Naive thymus-derived CD8-positive, alpha-beta T cell (primary cell): ENCODE measurements around the gene MTREX. TPM values are rescaled to one million over a fixed set of nuclear protein-coding genes. Genes with fewer than 3 reads are reported as not detected.
A peak's percentile ranks its signal among the peaks of the same experiment; 100 is the strongest.
"Not testable (repeated sequence)": the region's sequence is repeated elsewhere in the genome, so short reads cannot be mapped to it uniquely, and the experiment has no call there.

ENCODE experiments used
- ATAC-seq, 2 donors: fragments of 150-1000 bp; cut with Tn5 transposase in 1 of 2; sonication (Bioruptor Pico), chemical (Tn5 transposase) in 1 of 2; 1 replicate in 1 of 2; 2 replicates in 1 of 2; pipeline ENCODE4 v1.10.0; 2021; ENCODE audit warnings: mild to moderate bottlenecking in 2 of 2, moderate library complexity in 2 of 2
- POLR2A ChIA-PET: fragments of 350-600 bp; sonication (Branson Sonifier 250); formaldehyde crosslinking; loops from one replicate; lab custom pipeline; 2021; ENCODE audit warnings: antibody characterized with exemption; lab: Charles Lee
- DNase-seq, 10 donors: peaks; one replicate each; pipeline versions ENCODE4 v3.0.0 to v3.0.0-alpha.2; 2020 to 2022
- H3K27ac Mint-ChIP-seq, 10 donors: one replicate each; pipeline ENCODE4 v1.8.0; 2020 to 2022; ENCODE audit warnings: mild to moderate bottlenecking in 10 of 10, mixed read lengths in 10 of 10, moderate library complexity in 4 of 10, inconsistent platforms in 1 of 10
- H3K27me3 Mint-ChIP-seq, 5 donors: one replicate each; pipeline ENCODE4 v1.8.0; 2021 to 2022; ENCODE audit warnings: mixed read lengths in 5 of 5
- H3K36me3 Mint-ChIP-seq, 3 donors: one replicate each; pipeline ENCODE4 v1.8.0; 2020 to 2022; ENCODE audit warnings: mixed read lengths in 3 of 3, mild to moderate bottlenecking in 2 of 3, inconsistent platforms in 1 of 3
- H3K4me1 Mint-ChIP-seq, 4 donors: one replicate each; pipeline ENCODE4 v1.8.0; 2021 to 2022; ENCODE audit warnings: mixed read lengths in 4 of 4
- H3K4me3 Mint-ChIP-seq, 10 donors: one replicate each; pipeline ENCODE4 v1.8.0; 2020 to 2022; ENCODE audit warnings: mild to moderate bottlenecking in 10 of 10, mixed read lengths in 10 of 10, moderate library complexity in 6 of 10, inconsistent platforms in 1 of 10
- H3K9me3 Mint-ChIP-seq, 9 donors: one replicate each; pipeline ENCODE4 v1.8.0; 2020 to 2022; ENCODE audit warnings: mixed read lengths in 9 of 9, mild to moderate bottlenecking in 3 of 9, inconsistent platforms in 1 of 9, moderate library complexity in 1 of 9
- polyA plus RNA-seq, 3 donors: library from polyadenylated mRNA; unstranded; fragments of 300-500 nt; fragmentation: Illumina TruSeq; gene quantifications; one replicate each; pipeline ENCODE4 v1.2.3, GENCODE V29; 2021
- total RNA-seq, 8 experiments: library from RNA in 2 of 8; stranded (reverse) in 2 of 8; gene quantifications; one replicate each; pipeline ENCODE4 v1.2.3 and lab custom pipeline; 2021 to 2026

MTREX gene
- total and polyA plus RNA-seq, 5 experiments from 2014 or later = 24.3 to 79.9 (median 35.8) TPM

DNA sequence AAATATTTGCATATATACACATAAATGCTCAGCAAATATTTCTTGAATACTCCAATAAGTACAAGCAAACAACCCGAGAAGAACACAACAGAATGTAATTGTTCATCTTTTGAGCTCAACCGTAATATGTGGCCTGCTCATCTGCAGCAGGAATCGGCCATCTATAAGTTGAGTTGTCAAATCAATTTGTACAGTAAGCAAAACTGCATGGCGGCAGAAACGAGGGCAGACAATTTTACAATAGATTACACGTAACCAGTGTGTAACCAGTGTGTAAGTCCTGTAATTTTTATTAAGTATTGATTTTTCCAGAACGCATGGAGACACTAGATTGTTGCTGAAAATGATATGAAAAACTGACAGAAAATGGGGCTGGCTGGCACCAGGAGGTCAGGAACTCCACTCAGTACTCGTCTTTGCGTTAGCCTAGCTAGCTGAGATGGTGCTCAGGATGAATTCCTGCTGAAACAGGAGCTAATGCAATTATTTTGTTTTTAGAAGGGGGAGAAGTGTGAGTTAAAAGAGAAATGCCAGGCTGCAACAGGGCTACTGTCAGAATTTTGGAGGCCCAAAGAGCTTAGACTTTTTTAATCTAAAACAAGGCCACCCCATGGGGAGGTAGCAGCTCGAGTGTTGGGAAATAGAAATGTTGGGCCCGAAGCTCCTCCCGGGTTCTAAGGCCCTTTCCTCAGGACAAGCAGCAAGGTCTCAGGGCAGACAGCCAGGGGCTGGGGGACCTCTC lies 977 bp upstream of the MTREX start:
- ATAC-seq (no peak), DNase-seq (peak in 1 of 10 donors; percentile 5)

DNA sequence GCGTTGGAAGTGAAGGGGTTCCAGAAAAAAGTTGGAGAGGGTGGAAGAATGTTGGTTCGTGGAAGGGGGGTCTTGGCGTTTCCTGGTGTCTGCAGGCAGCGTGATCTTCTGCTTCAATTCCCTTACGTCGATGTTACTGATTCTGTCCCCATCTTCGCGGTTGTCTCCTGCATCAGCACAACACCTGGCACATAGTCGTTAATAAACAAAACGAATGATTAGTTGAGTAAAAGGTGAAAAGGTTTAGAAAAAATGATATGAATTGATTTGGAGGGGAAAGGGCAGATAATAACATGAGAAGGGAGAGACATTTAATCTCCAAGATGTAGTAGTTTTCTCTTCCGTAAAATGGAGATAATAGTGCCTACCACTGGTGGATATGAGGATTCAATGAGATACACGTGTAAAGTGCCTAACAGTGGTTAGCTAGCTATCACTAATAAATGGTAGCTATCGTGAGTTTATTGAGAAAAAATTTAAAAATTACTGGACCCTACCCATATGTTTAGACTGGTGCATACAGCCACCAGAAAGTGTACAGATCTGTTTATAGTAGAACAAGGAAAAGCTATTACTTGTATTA lies 556 bp downstream of the MTREX start:
- ATAC-seq = peak in 1 of 2 donors; percentile 16
- peak in 2 of 10 donors; percentile 2 to 14 for DNase-seq
- Mint-ChIP-seq H3K9me3 (no peaks in the 10 kb centered on the region), H3K27ac (no peak overlapping the region), H3K36me3 (peaks cover 0 to 17% (median 2%) of the 10 kb centered on the region in 3 donors), H3K4me3 (no peak overlapping the region), H3K27me3 (no peaks in the 10 kb centered on the region), H3K4me1 (peaks cover 12 to 37% (median 32%) of the 10 kb centered on the region in 4 donors)
- POLR2A ChIA-PET = interaction anchor here (1.0 to 1.7 kb wide), 4 partner anchors 9 to 394 kb away, joined by 3 to 9 read pairs (median 6); partner anchors contain the start of gene PLPP1

More for the DNA sequence above, 977 bp upstream of the MTREX start:
- no peak overlapping the region for H3K4me3 Mint-ChIP-seq
- POLR2A ChIA-PET = interaction anchor here (0.7 to 1.7 kb wide), 7 partner anchors 8 to 995 kb away, joined by 3 to 6 read pairs (median 3); no protein-coding TSS in a partner anchor
- no peaks in the 10 kb centered on the region for H3K9me3 Mint-ChIP-seq
- H3K27me3 Mint-ChIP-seq = no peaks in the 10 kb centered on the region
- H3K27ac Mint-ChIP-seq = no peak overlapping the region
- H3K36me3 Mint-ChIP-seq = peaks cover 0 to 23% (median 2%) of the 10 kb centered on the region in 3 donors
- peaks cover 11 to 36% (median 31%) of the 10 kb centered on the region in 4 donors for H3K4me1 Mint-ChIP-seq

DNA sequence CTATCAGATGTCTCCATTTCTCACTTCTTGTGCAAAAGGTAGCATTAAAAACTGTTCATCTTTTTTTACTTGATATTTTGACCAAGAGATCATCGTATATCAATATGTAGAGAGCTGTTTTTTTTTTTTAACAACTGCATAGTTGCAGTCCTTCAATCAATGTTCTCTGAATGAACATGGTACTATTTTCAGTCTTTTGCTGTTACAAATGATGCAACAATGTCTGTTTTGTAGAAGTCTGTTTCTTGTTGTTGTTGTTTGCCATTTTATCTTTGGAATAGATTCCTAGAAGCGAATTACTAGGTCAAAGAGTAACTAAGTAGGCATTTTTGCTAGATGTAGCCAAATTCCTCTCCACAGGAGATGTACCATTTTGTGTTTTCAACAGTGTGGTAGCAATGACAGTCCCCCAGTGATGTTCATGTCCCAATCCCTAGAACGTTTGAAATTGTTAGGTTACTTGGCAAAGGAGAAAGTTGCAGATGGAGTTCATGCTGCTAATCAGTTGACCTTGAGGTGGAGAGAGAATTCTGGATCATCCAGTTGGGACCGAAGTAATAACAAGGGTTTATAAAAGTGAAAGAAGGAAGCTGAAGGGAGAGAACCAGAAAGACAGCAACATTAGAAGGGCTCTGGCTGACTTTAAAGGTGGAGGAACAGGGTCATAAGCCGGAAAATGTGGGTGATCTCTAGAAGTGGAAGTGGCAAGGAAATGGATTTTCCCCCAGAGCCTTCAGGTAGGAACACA lies 6.3 kb downstream of the MTREX start:
- no peak for ATAC-seq
- POLR2A ChIA-PET = no interaction called here
- H3K4me1 Mint-ChIP-seq = peaks cover 33 to 70% (median 67%) of the 10 kb centered on the region in 4 donors
- DNase-seq = no peak
- H3K36me3 Mint-ChIP-seq = peaks cover 0 to 22% (median 8%) of the 10 kb centered on the region in 3 donors
- no peaks in the 10 kb centered on the region for H3K27me3 Mint-ChIP-seq
- H3K27ac Mint-ChIP-seq = peak overlapping the region in 2 of 10 donors; percentile 0 to 47
- H3K4me3 Mint-ChIP-seq = peak overlapping the region in 4 of 10 donors; percentile 5 to 57 (median 16)
- H3K9me3 Mint-ChIP-seq = peaks cover 0 to 3% (median 0%) of the 10 kb centered on the region in 9 donors

DNA sequence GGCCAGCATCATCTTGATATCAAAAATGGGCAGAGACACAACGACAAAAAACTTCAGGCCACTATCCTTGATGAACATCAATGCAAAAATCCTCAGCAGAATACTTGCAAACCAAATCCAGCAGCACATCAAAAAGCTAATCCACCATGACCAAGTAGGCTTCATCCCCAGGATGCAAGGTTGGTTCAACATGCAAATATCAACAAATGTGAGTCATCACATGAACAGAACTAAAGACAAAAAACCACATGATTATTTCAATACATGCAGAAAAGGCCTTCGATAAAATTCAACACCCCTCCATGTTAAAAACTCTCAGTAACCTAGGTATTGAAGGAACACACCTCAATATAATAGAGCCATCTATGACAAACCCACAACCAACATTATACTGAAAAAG lies 8.5 kb downstream of the MTREX start:
- POLR2A ChIA-PET = no interaction called here
- Mint-ChIP-seq H3K27me3 (no peaks in the 10 kb centered on the region), H3K9me3 (peaks cover 0 to 3% (median 0%) of the 10 kb centered on the region in 9 donors), H3K4me3 (no peak overlapping the region), H3K36me3 (peaks cover 0 to 17% (median 8%) of the 10 kb centered on the region in 3 donors), H3K27ac (peak overlapping the region in 1 of 10 donors; percentile 13), H3K4me1 (peaks cover 33 to 68% (median 67%) of the 10 kb centered on the region in 4 donors)
- ATAC-seq (no peak), DNase-seq (no peak)

DNA sequence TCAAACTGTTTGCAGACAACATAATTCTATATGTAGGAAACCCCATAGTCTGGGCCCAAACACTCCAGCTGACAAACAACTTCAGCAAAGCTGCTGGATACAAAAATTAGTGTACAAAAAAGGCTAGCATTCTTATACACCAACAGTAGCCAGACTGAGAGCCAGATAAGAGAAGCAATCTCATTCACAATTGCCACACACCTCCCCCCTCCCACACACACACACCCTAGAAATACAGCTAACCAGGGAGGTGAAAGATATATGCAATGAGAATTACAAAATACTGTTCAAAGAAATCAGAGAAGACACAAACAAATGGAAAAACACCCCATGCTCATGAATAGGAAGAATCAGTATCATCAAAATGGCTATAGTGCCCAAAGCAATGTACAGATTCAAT lies 9.0 kb downstream of the MTREX start:
- ATAC-seq (no peak), DNase-seq (no peak)
- Mint-ChIP-seq H3K27ac (peak overlapping the region in 4 of 10 donors; percentile 13 to 60 (median 46)), H3K4me1 (peaks cover 29 to 65% (median 62%) of the 10 kb centered on the region in 4 donors), H3K27me3 (no peaks in the 10 kb centered on the region), H3K9me3 (peaks cover 0 to 3% (median 0%) of the 10 kb centered on the region in 9 donors), H3K4me3 (no peak overlapping the region), H3K36me3 (peaks cover 0 to 14% (median 8%) of the 10 kb centered on the region in 3 donors)
- POLR2A ChIA-PET = interaction anchor here (0.6 kb wide), 1 partner anchor 52 kb away, joined by 3 read pairs; no protein-coding TSS in a partner anchor

DNA sequence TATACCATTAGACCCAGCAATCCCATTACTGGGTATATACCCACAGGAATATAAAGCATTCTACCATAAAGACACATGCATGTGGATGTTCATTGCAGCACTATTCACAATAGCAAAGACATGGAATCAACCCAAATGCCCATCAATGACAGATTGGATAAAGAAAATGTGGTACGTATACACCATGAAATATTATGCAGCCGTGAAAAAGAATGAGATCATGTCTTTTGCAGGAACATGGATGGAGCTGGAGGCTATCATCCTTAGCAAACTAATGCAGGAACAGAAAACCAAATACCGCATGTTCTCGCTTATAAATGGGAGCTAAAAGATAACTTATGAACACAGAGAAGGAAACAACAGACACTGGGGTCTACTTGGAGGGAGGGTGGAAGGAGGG lies 10.4 kb downstream of the MTREX start:
- H3K27me3 Mint-ChIP-seq, POLR2A ChIA-PET, DNase-seq, H3K9me3 Mint-ChIP-seq, ATAC-seq: not testable (repeated sequence)
- Mint-ChIP-seq H3K36me3 (peaks cover 0 to 23% (median 8%) of the 10 kb centered on the region in 3 donors), H3K27ac (peak overlapping the region in 1 of 10 donors; percentile 55), H3K4me3 (peak overlapping the region in 1 of 10 donors; percentile 69), H3K4me1 (peaks cover 27 to 57% (median 52%) of the 10 kb centered on the region in 4 donors)

DNA sequence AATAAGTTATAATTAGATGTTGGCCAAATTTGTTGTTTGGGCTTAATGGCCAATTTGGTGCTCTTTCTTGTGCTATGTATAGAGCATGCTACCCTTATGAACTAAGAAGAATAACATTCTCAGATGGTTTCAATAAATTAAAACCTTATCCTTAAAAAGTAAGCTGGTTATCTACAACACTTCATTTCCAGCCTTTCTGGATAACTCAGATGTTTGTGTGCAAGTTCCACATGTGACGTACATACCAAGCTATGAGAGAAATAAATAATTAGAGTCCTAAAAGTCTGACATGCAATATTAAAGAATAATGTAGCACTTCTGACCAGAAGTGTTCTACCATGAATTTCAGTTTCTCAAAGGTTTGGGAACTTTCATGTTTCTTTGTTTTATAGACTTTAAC lies 11.7 kb downstream of the MTREX start:
- DNase-seq = no peak
- no peak for ATAC-seq
- no peak overlapping the region for H3K4me3 Mint-ChIP-seq
- peaks cover 20 to 47% (median 42%) of the 10 kb centered on the region in 4 donors for H3K4me1 Mint-ChIP-seq
- H3K9me3 Mint-ChIP-seq = peaks cover 0 to 3% (median 0%) of the 10 kb centered on the region in 9 donors
- POLR2A ChIA-PET = interaction anchor here (1.0 kb wide), 1 partner anchor 12 kb away, joined by 6 read pairs; the partner anchor contains the start of genes DHX29 and MTREX
- H3K27me3 Mint-ChIP-seq = no peaks in the 10 kb centered on the region
- peak overlapping the region in 1 of 10 donors; percentile 8 for H3K27ac Mint-ChIP-seq
- H3K36me3 Mint-ChIP-seq = peaks cover 0 to 32% (median 8%) of the 10 kb centered on the region in 3 donors

DNA sequence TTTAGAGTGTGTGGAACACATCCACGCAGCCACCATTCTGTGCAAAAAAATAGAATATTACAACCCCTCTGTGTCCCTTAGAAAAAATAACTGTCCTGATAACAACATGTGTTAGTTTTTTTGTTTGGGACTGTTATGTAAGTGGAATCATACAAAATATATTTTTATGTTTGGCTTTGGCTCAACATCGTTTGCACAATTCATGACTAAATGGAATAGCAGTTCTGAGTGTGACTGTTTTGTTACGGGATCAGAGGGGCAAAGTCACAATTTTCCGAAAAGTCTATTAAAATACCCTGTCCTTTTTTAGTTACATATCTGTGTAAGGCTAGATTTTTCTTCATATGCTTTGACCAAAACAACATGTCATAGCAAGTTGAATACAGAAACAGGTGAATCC lies 12.8 kb downstream of the MTREX start:
- H3K27ac Mint-ChIP-seq = no peak overlapping the region
- DNase-seq = no peak
- no peak for ATAC-seq
- no peak overlapping the region for H3K4me3 Mint-ChIP-seq
- H3K27me3 Mint-ChIP-seq = no peaks in the 10 kb centered on the region
- peaks cover 0 to 3% (median 0%) of the 10 kb centered on the region in 9 donors for H3K9me3 Mint-ChIP-seq
- peaks cover 18 to 45% (median 37%) of the 10 kb centered on the region in 4 donors for H3K4me1 Mint-ChIP-seq
- H3K36me3 Mint-ChIP-seq = peaks cover 6 to 40% (median 12%) of the 10 kb centered on the region in 3 donors
- POLR2A ChIA-PET = no interaction called here

DNA sequence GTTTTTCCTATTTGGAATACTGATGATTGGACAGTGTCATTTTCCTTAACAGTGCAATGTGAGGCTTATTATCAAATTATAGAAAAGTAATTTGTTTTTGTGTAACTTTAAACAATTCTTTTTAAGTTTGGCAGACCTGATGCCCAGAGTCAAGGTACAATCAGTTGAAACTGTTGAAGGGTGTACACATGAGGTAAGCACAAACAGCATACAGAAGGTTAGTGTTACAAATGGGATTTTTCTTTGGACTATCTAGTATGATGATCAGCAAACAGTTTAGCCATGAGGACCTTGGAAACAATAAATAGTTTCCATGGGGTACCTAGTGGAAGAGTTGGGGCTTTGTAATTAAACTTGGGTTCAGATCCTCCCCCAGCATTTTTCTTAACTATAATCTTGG lies 16.2 kb downstream of the MTREX start:
- POLR2A ChIA-PET = no interaction called here
- no peak for ATAC-seq
- Mint-ChIP-seq H3K9me3 (no peaks in the 10 kb centered on the region), H3K4me3 (no peak overlapping the region), H3K27me3 (no peaks in the 10 kb centered on the region), H3K4me1 (peaks cover 5 to 30% (median 22%) of the 10 kb centered on the region in 4 donors), H3K27ac (no peak overlapping the region), H3K36me3 (peaks cover 6 to 57% (median 11%) of the 10 kb centered on the region in 3 donors)
- no peak for DNase-seq

DNA sequence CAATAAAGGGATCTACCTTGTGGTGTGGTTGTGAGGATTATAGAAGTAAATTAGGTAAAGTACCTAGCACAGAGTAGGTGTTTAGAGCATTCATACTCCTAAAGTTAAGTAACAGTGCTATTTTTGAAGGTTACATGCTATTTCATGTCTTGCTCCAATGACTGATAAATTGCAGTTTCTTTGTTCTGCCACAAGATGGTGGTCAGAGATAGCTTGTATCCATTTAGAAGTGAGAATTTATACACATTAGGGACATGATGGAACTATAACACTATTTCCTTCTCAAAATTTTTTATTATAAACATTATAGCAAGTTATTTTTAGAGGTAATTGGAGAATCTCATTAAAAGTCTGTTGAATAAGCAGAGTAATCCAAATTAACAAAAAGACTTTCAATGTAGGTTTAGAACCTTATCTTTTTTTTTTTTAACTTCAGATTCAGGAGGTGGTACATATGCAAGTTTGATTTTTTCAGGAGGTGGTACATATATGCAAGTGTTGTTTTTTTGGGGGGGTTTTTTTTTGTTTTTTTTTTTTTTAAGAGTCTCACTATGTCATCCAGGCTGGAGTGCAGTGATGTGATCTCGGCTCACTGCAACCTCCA lies 17.1 kb downstream of the MTREX start:
- Mint-ChIP-seq H3K36me3 (peaks cover 6 to 66% (median 15%) of the 10 kb centered on the region in 3 donors), H3K4me3 (no peak overlapping the region), H3K27me3 (no peaks in the 10 kb centered on the region), H3K9me3 (no peaks in the 10 kb centered on the region), H3K4me1 (peaks cover 7 to 30% (median 23%) of the 10 kb centered on the region in 4 donors), H3K27ac (no peak overlapping the region)
- DNase-seq (peak in 3 of 10 donors; percentile 23 to 42 (median 39)), ATAC-seq (peak; percentile 57 to 71)
- POLR2A ChIA-PET = interaction anchor here (1.0 kb wide), 1 partner anchor 18 kb away, joined by 3 read pairs; no protein-coding TSS in a partner anchor

DNA sequence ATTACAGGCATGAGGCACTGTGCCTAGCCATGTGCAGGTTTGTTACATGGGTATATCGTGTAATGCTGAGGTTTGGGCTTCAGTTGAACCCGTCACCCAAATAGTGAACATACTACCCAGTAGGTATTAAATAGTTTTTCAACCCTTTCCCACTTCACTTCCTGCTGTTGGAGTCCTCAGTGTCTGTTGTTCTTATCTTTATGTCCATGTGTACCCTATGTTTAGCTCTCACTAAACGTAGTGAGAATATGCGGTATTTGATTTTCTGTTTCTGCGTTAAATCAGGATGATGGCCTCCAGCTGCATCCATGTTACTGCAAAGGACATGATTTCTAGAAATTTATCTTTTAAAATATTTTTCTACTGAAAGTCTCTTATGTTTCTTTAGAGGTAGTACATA lies 17.8 kb downstream of the MTREX start:
- Mint-ChIP-seq H3K36me3 (peaks cover 6 to 73% (median 17%) of the 10 kb centered on the region in 3 donors), H3K9me3 (no peaks in the 10 kb centered on the region), H3K27ac (no peak overlapping the region), H3K4me3 (no peak overlapping the region), H3K4me1 (peaks cover 11 to 34% (median 28%) of the 10 kb centered on the region in 4 donors), H3K27me3 (no peaks in the 10 kb centered on the region)
- DNase-seq = no peak
- no peak for ATAC-seq
- POLR2A ChIA-PET = interaction anchor here (1.0 kb wide), 1 partner anchor 19 kb away, joined by 3 read pairs; no protein-coding TSS in a partner anchor
